Stimulated activated CD8-positive, alpha-beta memory T cell treated with anti-CD3 and anti-CD28 coated beads, Interleukin-2, amount 100 ng/mL, for 1 hour (primary cell): Measurements from ENCODE around the gene MICAL1.

Source experiments
- DNase-seq, 2 donors: peaks; one replicate each; pipeline ENCODE4 v3.0.0-alpha.2; 2020; ENCODE audit warnings: low read depth in 2 of 2

Gene MICAL1

GRCh38 chr6:109455437-109456110 is at the start of gene MICAL1:
TSS of gene MICAL1 (minus strand) at chr6:109455772. CDS start at chr6:109454196, 1,576 bp downstream.
- DNase-seq, result peak; percentile 33 to 61

- DNase-seq, result no peak
Observed at GRCh38 chr6:109503327-109504224, 48.0 kb upstream of the MICAL1 start.

- no peak for DNase-seq
Observed at GRCh38 chr6:109498936-109499335, 43.4 kb upstream of the MICAL1 start.

GRCh38 chr6:109498052-109498451 is 42.5 kb upstream of the MICAL1 start:
- no peak for DNase-seq

GRCh38 chr6:109496036-109496772 is 40.6 kb upstream of the MICAL1 start:
- DNase-seq, result no peak

GRCh38 chr6:109493865-109494264 is 38.3 kb upstream of the MICAL1 start:
- no peak for DNase-seq

- DNase-seq, result no peak
Observed at GRCh38 chr6:109491207-109491938, 35.8 kb upstream of the MICAL1 start.

GRCh38 chr6:109490713-109491112 is 35.1 kb upstream of the MICAL1 start:
- no peak for DNase-seq

- DNase-seq, result no peak
Observed at GRCh38 chr6:109488001-109488400, 32.4 kb upstream of the MICAL1 start.

- no peak for DNase-seq
Observed at GRCh38 chr6:109486068-109486467, 30.5 kb upstream of the MICAL1 start.

GRCh38 chr6:109485266-109485935 is 29.8 kb upstream of the MICAL1 start:
- no peak for DNase-seq

GRCh38 chr6:109484122-109484521 is 28.6 kb upstream of the MICAL1 start:
- no peak for DNase-seq

- DNase-seq, result no peak
Observed at GRCh38 chr6:109483735-109484057, 28.1 kb upstream of the MICAL1 start.

GRCh38 chr6:109482905-109483734 is 27.5 kb upstream of the MICAL1 start, which contains the start of gene ZBTB24:
TSS of gene ZBTB24 (minus strand) at chr6:109483219. CDS start at chr6:109482026, 1,193 bp downstream.
- peak; percentile 69 to 80 for DNase-seq

- DNase-seq, result no peak
Observed at GRCh38 chr6:109480993-109481480, 25.5 kb upstream of the MICAL1 start.

- no peak for DNase-seq
Observed at GRCh38 chr6:109478841-109479624, 23.5 kb upstream of the MICAL1 start.

GRCh38 chr6:109478222-109478805 is 22.7 kb upstream of the MICAL1 start:
- no peak for DNase-seq

- no peak for DNase-seq
Observed at GRCh38 chr6:109477725-109478124, 22.2 kb upstream of the MICAL1 start.

- no peak for DNase-seq
Observed at GRCh38 chr6:109477184-109477583, 21.6 kb upstream of the MICAL1 start.
